Activated CD4-positive, alpha-beta T cell treated with anti-CD3 and anti-CD28 coated beads for 36 hours (primary cell): ENCODE data around the gene SYT5. TPM values are rescaled to one million over a fixed set of nuclear protein-coding genes. Genes with fewer than 3 reads are reported as not detected.
"Not testable (repeated sequence)": the region's sequence is repeated elsewhere in the genome, so short reads cannot be mapped to it uniquely, and the experiment has no call there.

Experiments used
- ATAC-seq: fragments of 200-7000 bp; cut with Tn5 transposase; one replicate; pipeline ENCODE4 v1.10.0; 2021; ENCODE audit warnings: mild to moderate bottlenecking, moderate library complexity
- CTCF ChIA-PET: fragments of 350-600 bp; sonication (Branson Sonifier 250); formaldehyde crosslinking; loops from one replicate; lab custom pipeline; 2021; ENCODE audit warnings: antibody characterized with exemption; lab: Charles Lee
- POLR2A ChIA-PET: fragments of 350-600 bp; sonication (Branson Sonifier 250); formaldehyde crosslinking; loops from one replicate; lab custom pipeline; 2021; ENCODE audit warnings: antibody characterized with exemption, inconsistent platforms; lab: Charles Lee
- DNase-seq: peaks from one replicate; pipeline ENCODE4 v3.0.0-alpha.2; 2020
- H3K27ac Mint-ChIP-seq: one replicate; pipeline ENCODE4 v1.8.0; 2021; ENCODE audit warnings: mixed read lengths
- H3K27me3 Mint-ChIP-seq: one replicate; pipeline ENCODE4 v1.8.0; 2021; ENCODE audit warnings: mixed read lengths
- H3K36me3 Mint-ChIP-seq: one replicate; pipeline ENCODE4 v1.8.0; 2021; ENCODE audit warnings: low read depth, mixed read lengths
- H3K4me1 Mint-ChIP-seq: one replicate; pipeline ENCODE4 v1.8.0; 2021; ENCODE audit warnings: mixed read lengths
- H3K4me3 Mint-ChIP-seq: one replicate; pipeline ENCODE4 v1.8.0; 2021; ENCODE audit warnings: mild to moderate bottlenecking, moderate library complexity, mixed read lengths
- H3K9me3 Mint-ChIP-seq: one replicate; pipeline ENCODE4 v1.8.0; 2021; ENCODE audit warnings: low read depth, mixed read lengths
- intact Hi-C, 2 experiments: fragments of 100-400 bp; cut with DNase I in 1 of 2; cut with micrococcal nuclease in 1 of 2; formaldehyde crosslinking; loops; one replicate each; pipeline versions ENCODE4 v1.14.2 to v1.15.1; 2022 to 2024; cut with DNase I, micrococcal nuclease
- total RNA-seq, 2 experiments: library from RNA; stranded (reverse); gene quantifications; one replicate each; pipeline ENCODE4 v1.2.3, GENCODE V29; 2021

SYT5 gene
- total RNA-seq, 2 experiments from 2014 or later = 0.37 TPM; not detected in 1

- H3K4me3 Mint-ChIP-seq, CTCF ChIA-PET, H3K4me1 Mint-ChIP-seq, H3K27ac Mint-ChIP-seq, H3K36me3 Mint-ChIP-seq, intact Hi-C loops, ATAC-seq, H3K9me3 Mint-ChIP-seq, DNase-seq, POLR2A ChIA-PET: not testable (repeated sequence)
- H3K27me3 Mint-ChIP-seq = peaks cover 18% of the 10 kb centered on the region
Observed at GRCh38 chr19:55202199-55202598, 22.1 kb upstream of the SYT5 start.

- DNase-seq (no peak), ATAC-seq (no peak)
- Mint-ChIP-seq H3K27ac (no peak overlapping the region), H3K27me3 (peaks cover 11% of the 10 kb centered on the region), H3K4me3 (no peak overlapping the region), H3K9me3 (no peaks in the 10 kb centered on the region), H3K4me1 (no peaks in the 10 kb centered on the region), H3K36me3 (no peaks in the 10 kb centered on the region)
- ChIA-PET CTCF (no interaction called here), POLR2A (no interaction called here)
- intact Hi-C loops = no loop called here
Observed at GRCh38 chr19:55199620-55200204, 19.6 kb upstream of the SYT5 start.

- no peak for DNase-seq
- Mint-ChIP-seq H3K36me3 (no peaks in the 10 kb centered on the region), H3K9me3 (no peaks in the 10 kb centered on the region), H3K4me1 (no peaks in the 10 kb centered on the region), H3K27ac (no peak overlapping the region), H3K4me3 (no peak overlapping the region), H3K27me3 (peaks cover 9% of the 10 kb centered on the region)
- no peak for ATAC-seq
- POLR2A ChIA-PET = no interaction called here
- intact Hi-C loops = no loop called here
- CTCF ChIA-PET = interaction anchor here (0.8 kb wide), 1 partner anchor 356 kb away, joined by 3 read pairs; no protein-coding TSS in a partner anchor
Observed at GRCh38 chr19:55198651-55199050, 18.6 kb upstream of the SYT5 start.

- peak; percentile 57 for ATAC-seq
- POLR2A ChIA-PET = no interaction called here
- no peak for DNase-seq
- CTCF ChIA-PET = interaction anchor here (0.7 kb wide), 1 partner anchor 296 kb away, joined by 3 read pairs; no protein-coding TSS in a partner anchor
- Mint-ChIP-seq H3K4me3 (no peak overlapping the region), H3K36me3 (no peaks in the 10 kb centered on the region), H3K4me1 (no peaks in the 10 kb centered on the region), H3K9me3 (no peaks in the 10 kb centered on the region), H3K27me3 (peaks cover 13% of the 10 kb centered on the region), H3K27ac (no peak overlapping the region)
- intact Hi-C loops = no loop called here
Observed at GRCh38 chr19:55197528-55197927, 17.4 kb upstream of the SYT5 start.

- Mint-ChIP-seq H3K4me3 (no peak overlapping the region), H3K27me3 (peaks cover 13% of the 10 kb centered on the region), H3K27ac (no peak overlapping the region), H3K4me1 (no peaks in the 10 kb centered on the region), H3K36me3 (no peaks in the 10 kb centered on the region), H3K9me3 (no peaks in the 10 kb centered on the region)
- ATAC-seq (no peak), DNase-seq (no peak)
- POLR2A ChIA-PET = no interaction called here
- CTCF ChIA-PET = interaction anchor here (0.7 kb wide), 1 partner anchor 297 kb away, joined by 3 read pairs; no protein-coding TSS in a partner anchor
- intact Hi-C loops = no loop called here
Observed at GRCh38 chr19:55196803-55197202, 16.7 kb upstream of the SYT5 start.

- Mint-ChIP-seq H3K27me3 (peaks cover 7% of the 10 kb centered on the region), H3K4me1 (peaks cover 4% of the 10 kb centered on the region), H3K27ac (no peak overlapping the region), H3K36me3 (no peaks in the 10 kb centered on the region), H3K4me3 (no peak overlapping the region), H3K9me3 (no peaks in the 10 kb centered on the region)
- intact Hi-C loops = no loop called here
- ATAC-seq = no peak
- POLR2A ChIA-PET = interaction anchor here (0.8 kb wide), 1 partner anchor 15 kb away, joined by 4 read pairs; no protein-coding TSS in a partner anchor
- no peak for DNase-seq
- CTCF ChIA-PET = interaction anchor here (1.0 kb wide), 1 partner anchor 99 kb away, joined by 6 read pairs; no protein-coding TSS in a partner anchor
Observed at GRCh38 chr19:55193481-55193880, 13.4 kb upstream of the SYT5 start.

- H3K27ac Mint-ChIP-seq = no peak overlapping the region
- intact Hi-C loops = no loop called here
- H3K9me3 Mint-ChIP-seq = no peaks in the 10 kb centered on the region
- ATAC-seq (no peak), DNase-seq (no peak)
- no peaks in the 10 kb centered on the region for H3K36me3 Mint-ChIP-seq
- peaks cover 4% of the 10 kb centered on the region for H3K4me1 Mint-ChIP-seq
- H3K27me3 Mint-ChIP-seq = peaks cover 7% of the 10 kb centered on the region
- POLR2A ChIA-PET = no interaction called here
- H3K4me3 Mint-ChIP-seq = no peak overlapping the region
- CTCF ChIA-PET = interaction anchor here (0.6 kb wide), 1 partner anchor 23 kb away, joined by 3 read pairs; the partner anchor contains the start of gene DNAAF3
Observed at GRCh38 chr19:55189403-55189835, 9.3 kb upstream of the SYT5 start.

GRCh38 chr19:55188625-55189024, 8.5 kb upstream of the SYT5 start:
- no peak overlapping the region for H3K4me3 Mint-ChIP-seq
- ChIA-PET POLR2A (no interaction called here), CTCF (interaction anchor here (0.6 kb wide), 1 partner anchor 77 kb away, joined by 3 read pairs; no protein-coding TSS in a partner anchor)

GRCh38 chr19:55186080-55186479, 6.0 kb upstream of the SYT5 start:
- no peaks in the 10 kb centered on the region for H3K36me3 Mint-ChIP-seq
- CTCF ChIA-PET = interaction anchor here (0.7 kb wide), 1 partner anchor 314 kb away, joined by 4 read pairs; no protein-coding TSS in a partner anchor
- H3K9me3 Mint-ChIP-seq = no peaks in the 10 kb centered on the region
- intact Hi-C loops = no loop called here
- DNase-seq (no peak), ATAC-seq (no peak)
- peaks cover 13% of the 10 kb centered on the region for H3K27me3 Mint-ChIP-seq
- POLR2A ChIA-PET = no interaction called here
- no peak overlapping the region for H3K27ac Mint-ChIP-seq
- peaks cover 4% of the 10 kb centered on the region for H3K4me1 Mint-ChIP-seq
- H3K4me3 Mint-ChIP-seq = no peak overlapping the region

More at GRCh38 chr19:55188625-55189024, 8.5 kb upstream of the SYT5 start:
- intact Hi-C loops = no loop called here
- H3K36me3 Mint-ChIP-seq = no peaks in the 10 kb centered on the region
- H3K9me3 Mint-ChIP-seq = no peaks in the 10 kb centered on the region
- peaks cover 10% of the 10 kb centered on the region for H3K27me3 Mint-ChIP-seq
- H3K4me1 Mint-ChIP-seq = peaks cover 4% of the 10 kb centered on the region
- ATAC-seq (no peak), DNase-seq (no peak)
- no peak overlapping the region for H3K27ac Mint-ChIP-seq

GRCh38 chr19:55181740-55182139, 1.7 kb upstream of the SYT5 start:
- Mint-ChIP-seq H3K27ac (no peak overlapping the region), H3K27me3 (peaks cover 33% of the 10 kb centered on the region), H3K9me3 (no peaks in the 10 kb centered on the region), H3K4me3 (no peak overlapping the region), H3K36me3 (no peaks in the 10 kb centered on the region), H3K4me1 (peaks cover 14% of the 10 kb centered on the region)
- ChIA-PET CTCF (no interaction called here), POLR2A (no interaction called here)
- intact Hi-C loops = no loop called here
- DNase-seq = no peak
- no peak for ATAC-seq

GRCh38 chr19:55178781-55179599, 1.1 kb downstream of the SYT5 start:
- ATAC-seq (peak; percentile 81), DNase-seq (peak; percentile 95)
- ChIA-PET CTCF (interaction anchor here (0.7 to 1.3 kb wide), 4 partner anchors 12 to 172 kb away, joined by 3 to 4 read pairs (median 4); no protein-coding TSS in a partner anchor), POLR2A (interaction anchor here (1.0 kb wide), 1 partner anchor 420 kb away, joined by 3 read pairs; the partner anchor contains the start of gene FIZ1)
- Mint-ChIP-seq H3K9me3 (no peaks in the 10 kb centered on the region), H3K36me3 (no peaks in the 10 kb centered on the region), H3K27me3 (peaks cover 49% of the 10 kb centered on the region), H3K4me1 (peaks cover 20% of the 10 kb centered on the region), H3K4me3 (peak overlapping the region; percentile 61), H3K27ac (no peak overlapping the region)
- intact Hi-C loops = loop anchor here (1.0 to 5.0 kb wide), 9 partner anchors 13 to 297 kb away; partner anchors contain the start of genes DNAAF3 (in 2 of the 2), HSPBP1 (in 1 of the 2), ISOC2 (in 1 of the 2) and KMT5C (in 1 of the 2)
